A549 (cell line): ENCODE results near the gene POLR2J. TPM values are rescaled to one million over a fixed set of nuclear protein-coding genes. Genes with fewer than 3 reads are reported as not detected.

Source experiments
- ATAC-seq, 2 experiments: fragments of 200-7000 bp in 1 of 2; fragments of >200 bp in 1 of 2; cut with Nextera tagmentation in 1 of 2; cut with Tn5 transposase in 1 of 2; 3 replicates each; pipeline versions ENCODE4 v1.8.0 to v1.9.1; 2018 to 2020; ENCODE audit warnings: mild to moderate bottlenecking in 1 of 2, moderate library complexity in 1 of 2
- CTCF ChIA-PET: fragments of 300-600 bp; sonication (Branson Sonifier 250); formaldehyde crosslinking; extraction: SDS; loops from one replicate; lab custom pipeline; 2021; ENCODE audit warnings: antibody characterized with exemption, inconsistent platforms; lab: Yijun Ruan, JAX
- POLR2A ChIA-PET: fragments of 350-600 bp; formaldehyde crosslinking; extraction: SDS; loops from one replicate; lab custom pipeline; 2021; ENCODE audit warnings: antibody characterized with exemption, inconsistent platforms; lab: Yijun Ruan, JAX
- DNase-seq, 2 experiments: peaks; one replicate each; pipeline versions ENCODE4 v3.0.0 to v3.0.0-alpha.2; 2011 to 2016; ENCODE audit warnings: low read depth in 1 of 2, low spot score in 1 of 2
- FAIRE-seq: peaks from 2 replicates; lab custom pipeline; 2011; peaks lifted over from hg19 to GRCh38; lab: Jason Lieb, UNC
- H3K27ac ChIP-seq, 2 experiments: fragments of >200 bp; sonication (Bioruptor Twin); formaldehyde crosslinking; 3 replicates each; pipeline ENCODE4 v1.5.1; 2016 to 2017
- H3K4me1 ChIP-seq: fragments of >200 bp; sonication (Bioruptor Twin); formaldehyde crosslinking; 3 replicates; pipeline ENCODE4 v1.6.1; 2016
- H3K4me2 ChIP-seq: fragments of >200 bp; sonication (Bioruptor Twin); formaldehyde crosslinking; 3 replicates; pipeline ENCODE4 v1.6.1; 2016
- H3K4me3 ChIP-seq: fragments of >200 bp; sonication (Bioruptor Twin); formaldehyde crosslinking; 3 replicates; pipeline ENCODE4 v1.5.1; 2016
- H3K9me3 ChIP-seq: fragments of >200 bp; sonication (Bioruptor Twin); formaldehyde crosslinking; 3 replicates; pipeline ENCODE4 v1.6.1; 2016
- CBX8 ChIP-seq: fragments of 200-600 bp; sonication (generic); IDR thresholded peaks from 2 replicates; pipeline ENCODE4 v1.6.1; 2016
- CHD2 ChIP-seq: fragments of 150-350 bp; IDR thresholded peaks from 2 replicates; pipeline ENCODE4 v1.6.1; 2014; ENCODE audit warnings: low read length; ENCODE audit not compliant: partially characterized antibody
- EHF ChIP-seq: fragments of 250-450 bp; sonication (Bioruptor Pico); IDR thresholded peaks from 2 replicates; pipeline ENCODE4 v1.5.0; 2020; ENCODE audit warnings: mild to moderate bottlenecking
- EHMT2 ChIP-seq: fragments of 200-600 bp; sonication (generic); IDR thresholded peaks from 2 replicates; pipeline ENCODE4 v1.6.1; 2016; ENCODE audit warnings: antibody characterized with exemption, low read depth, mild to moderate bottlenecking, moderate library complexity
- EP300 ChIP-seq, 2 experiments: fragments of >200 bp; sonication (Bioruptor Twin); formaldehyde crosslinking; IDR thresholded peaks; 2 replicates in 1 of 2; 3 replicates in 1 of 2; pipeline ENCODE4 v1.6.1; 2016 to 2017
- FOSL2 ChIP-seq, 2 experiments: fragments of 450-650 bp in 1 of 2; fragments of >200 bp in 1 of 2; sonication (Bioruptor Twin) in 1 of 2; formaldehyde crosslinking; IDR thresholded peaks; 2 replicates each; pipeline versions ENCODE4 v1.5.0 to v1.6.1; 2016 to 2020; ENCODE audit warnings: mild to moderate bottlenecking in 1 of 2, moderate library complexity in 1 of 2
- GATA3 ChIP-seq: IDR thresholded peaks from 2 replicates; pipeline ENCODE4 v1.6.1; 2012; ENCODE audit warnings: borderline replicate concordance
- HDAC2 ChIP-seq: fragments of 200-600 bp; sonication (generic); IDR thresholded peaks from 2 replicates; pipeline ENCODE4 v1.6.1; 2016
- HEYL ChIP-seq: fragments of 250-450 bp; sonication (Bioruptor Pico); IDR thresholded peaks from 2 replicates; pipeline ENCODE4 v1.8.0; 2021; ENCODE audit warnings: mild to moderate bottlenecking, moderate library complexity
- HOXA7 ChIP-seq: fragments of 250-450 bp; sonication (Bioruptor Pico); IDR thresholded peaks from 2 replicates; pipeline ENCODE4 v1.5.0; 2020; ENCODE audit warnings: mild to moderate bottlenecking, moderate library complexity
- HOXB5 ChIP-seq: fragments of 250-450 bp; sonication (Bioruptor Pico); IDR thresholded peaks from 2 replicates; pipeline ENCODE4 v1.5.0; 2020; ENCODE audit warnings: mild to moderate bottlenecking, moderate library complexity
- JUN ChIP-seq, 2 experiments: fragments of >200 bp; sonication (Bioruptor Twin); formaldehyde crosslinking; IDR thresholded peaks; 2 replicates in 1 of 2; 3 replicates in 1 of 2; pipeline ENCODE4 v1.6.1; 2016 to 2017
- JUNB ChIP-seq: fragments of >200 bp; sonication (Bioruptor Twin); formaldehyde crosslinking; IDR thresholded peaks from 2 replicates; pipeline ENCODE4 v1.6.1; 2016
- MAFK ChIP-seq: fragments of 450-650 bp; IDR thresholded peaks from 2 replicates; pipeline ENCODE4 v1.6.1; 2014; ENCODE audit not compliant: partially characterized antibody
- MAZ ChIP-seq: fragments of 150-350 bp; IDR thresholded peaks from 2 replicates; pipeline ENCODE4 v1.6.1; 2014; ENCODE audit warnings: antibody characterized with exemption, low read depth, low read length, borderline replicate concordance
- NPAS2 ChIP-seq: fragments of 250-450 bp; sonication (Bioruptor Pico); IDR thresholded peaks from 2 replicates; pipeline ENCODE4 v1.8.0; 2022; ENCODE audit warnings: mild to moderate bottlenecking, moderate library complexity, borderline replicate concordance
- POLR2A ChIP-seq: IDR thresholded peaks from 2 replicates; pipeline ENCODE4 v1.6.1; 2012; ENCODE audit warnings: mild to moderate bottlenecking, low read length
- POLR2AphosphoS2 ChIP-seq: conservative IDR thresholded peaks from 2 replicates; pipeline ENCODE4 v1.6.1; 2012; ENCODE audit warnings: low read length, improper control_type of control experiment, inconsistent platforms
- RAD21 ChIP-seq, 2 experiments: fragments of >200 bp in 1 of 2; sonication (Bioruptor Twin) in 1 of 2; formaldehyde crosslinking in 1 of 2; IDR thresholded peaks in 1 of 2; conservative IDR thresholded peaks in 1 of 2; 2 replicates in 1 of 2; 3 replicates in 1 of 2; pipeline ENCODE4 v1.6.1; 2012 to 2018; ENCODE audit warnings: inconsistent platforms in 1 of 2
- RARB ChIP-seq: fragments of 250-450 bp; sonication (Bioruptor Pico); IDR thresholded peaks from 2 replicates; pipeline ENCODE4 v1.8.0; 2021; ENCODE audit warnings: mild to moderate bottlenecking, moderate library complexity
- RCOR1 ChIP-seq: fragments of 150-350 bp; IDR thresholded peaks from 2 replicates; pipeline ENCODE4 v1.6.1; 2014; ENCODE audit warnings: antibody characterized with exemption, low read length, low read depth
- RFX5 ChIP-seq: fragments of 450-650 bp; IDR thresholded peaks from 2 replicates; pipeline ENCODE4 v1.7.1; 2014; ENCODE audit warnings: antibody characterized with exemption, mild to moderate bottlenecking, moderate library complexity
- RNF2 ChIP-seq: fragments of 200-600 bp; sonication (generic); IDR thresholded peaks from 2 replicates; pipeline ENCODE4 v1.6.1; 2016; ENCODE audit warnings: low read depth, mild to moderate bottlenecking, antibody characterized with exemption, moderate library complexity, borderline replicate concordance
- SREBF2 ChIP-seq: fragments of 450-650 bp; IDR thresholded peaks from 2 replicates; pipeline ENCODE4 v1.6.1; 2014; ENCODE audit warnings: mild to moderate bottlenecking, moderate library complexity
- TP53 ChIP-seq: fragments of 250-450 bp; sonication (Bioruptor Pico); IDR thresholded peaks from 2 replicates; pipeline ENCODE4 v1.5.0; 2021; ENCODE audit warnings: mild to moderate bottlenecking, moderate library complexity
- WGBS: methylation state at CpG from one replicate; pipeline ENCODE4 v1.1.6; 2017; ENCODE audit errors: missing lambda C conversion rate; 5-methylcytosine and 5-hydroxymethylcytosine counted together
- polyA plus RNA-seq, 4 experiments: library from polyadenylated mRNA; depleted of rRNA in 3 of 4; stranded (reverse); fragments of >200 nt; fragmentation: RNase III in 1 of 4; extraction: RNeasy Plus Mini Kit Qiagen cat#74134 plus additional on column Dnase treatment in 1 of 4; gene quantifications; 2 replicates in 3 of 4; 3 replicates in 1 of 4; pipeline ENCODE4 v1.2.3, GENCODE V29; 2011 to 2017
- TF ChIP-seq, protein P1 (sequence below): fragments of 150-350 bp; IDR thresholded peaks from 2 replicates; pipeline ENCODE4 v1.6.1; 2014; ENCODE audit warnings: low read depth, mild to moderate bottlenecking, low read length
- TF ChIP-seq, protein P2 (sequence below): fragments of 450-650 bp; IDR thresholded peaks from 2 replicates; pipeline ENCODE4 v1.6.1; 2014; ENCODE audit warnings: antibody characterized with exemption
- TF ChIP-seq, protein P3 (sequence below): fragments of 200-600 bp; sonication (generic); IDR thresholded peaks from 2 replicates; pipeline ENCODE4 v1.6.1; 2016; ENCODE audit warnings: antibody characterized with exemption, mild to moderate bottlenecking, moderate library complexity
- TF ChIP-seq, protein P4 (sequence below): IDR thresholded peaks from 2 replicates; pipeline ENCODE4 v1.6.1; 2012
- TF ChIP-seq, protein P5 (sequence below): fragments of >200 bp; sonication (Bioruptor Twin); formaldehyde crosslinking; IDR thresholded peaks from 2 replicates; pipeline ENCODE4 v1.6.1; 2016

POLR2J gene
- polyA plus RNA-seq, 2 of the 4 experiments (the other 2 are of a cell fraction), result 99.0 to 104 TPM

DNA sequence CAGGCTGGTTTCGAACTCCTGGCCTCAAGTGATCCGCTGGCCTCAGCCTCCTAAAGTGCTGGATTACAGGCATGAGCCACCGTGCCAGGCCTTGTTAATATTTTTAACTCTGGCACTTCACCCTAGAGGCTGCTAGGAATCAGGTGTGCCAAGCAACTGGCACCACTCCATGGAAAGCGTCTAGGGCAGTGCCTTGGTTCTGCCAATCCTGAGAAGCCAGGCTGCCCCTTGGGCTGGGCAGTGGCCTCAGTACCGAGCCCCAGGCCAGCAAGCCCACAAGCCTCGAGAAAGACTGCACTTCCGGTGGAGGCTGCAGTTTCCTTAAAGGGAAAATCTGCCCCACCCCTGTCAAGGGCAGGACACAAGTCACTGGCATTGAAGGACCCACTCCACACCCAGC lies 25.4 kb downstream of the POLR2J start:
- ChIA-PET POLR2A (no interaction called here), CTCF (interaction anchor here (1.3 kb wide), 1 partner anchor 14 kb away, joined by 6 read pairs; no protein-coding TSS in a partner anchor)
- ATAC-seq, result no peak
- Histone ChIP-seq H3K27ac (no peak overlapping the region), H3K4me1 (no peaks in the 10 kb centered on the region), H3K4me3 (no peak overlapping the region), H3K9me3 (no peaks in the 10 kb centered on the region), H3K4me2 (no peak overlapping the region)
- DNase-seq, result no peak
- no peak for TF ChIP-seq MAFK
- no peak for TF ChIP-seq EHMT2
- TF ChIP-seq RFX5, result no peak
- TF ChIP-seq, protein P1, sequence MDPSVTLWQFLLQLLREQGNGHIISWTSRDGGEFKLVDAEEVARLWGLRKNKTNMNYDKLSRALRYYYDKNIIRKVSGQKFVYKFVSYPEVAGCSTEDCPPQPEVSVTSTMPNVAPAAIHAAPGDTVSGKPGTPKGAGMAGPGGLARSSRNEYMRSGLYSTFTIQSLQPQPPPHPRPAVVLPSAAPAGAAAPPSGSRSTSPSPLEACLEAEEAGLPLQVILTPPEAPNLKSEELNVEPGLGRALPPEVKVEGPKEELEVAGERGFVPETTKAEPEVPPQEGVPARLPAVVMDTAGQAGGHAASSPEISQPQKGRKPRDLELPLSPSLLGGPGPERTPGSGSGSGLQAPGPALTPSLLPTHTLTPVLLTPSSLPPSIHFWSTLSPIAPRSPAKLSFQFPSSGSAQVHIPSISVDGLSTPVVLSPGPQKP, result no peak
- TF ChIP-seq, protein P2, sequence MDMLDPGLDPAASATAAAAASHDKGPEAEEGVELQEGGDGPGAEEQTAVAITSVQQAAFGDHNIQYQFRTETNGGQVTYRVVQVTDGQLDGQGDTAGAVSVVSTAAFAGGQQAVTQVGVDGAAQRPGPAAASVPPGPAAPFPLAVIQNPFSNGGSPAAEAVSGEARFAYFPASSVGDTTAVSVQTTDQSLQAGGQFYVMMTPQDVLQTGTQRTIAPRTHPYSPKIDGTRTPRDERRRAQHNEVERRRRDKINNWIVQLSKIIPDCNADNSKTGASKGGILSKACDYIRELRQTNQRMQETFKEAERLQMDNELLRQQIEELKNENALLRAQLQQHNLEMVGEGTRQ, result no peak
- no peak for TF ChIP-seq TP53
- no peak for TF ChIP-seq HDAC2
- no peak for TF ChIP-seq GATA3
- no peak for TF ChIP-seq JUN (IDR thresholded peaks at IDR 0.05)
- no peak for TF ChIP-seq FOSL2 (IDR thresholded peaks at IDR 0.05)
- TF ChIP-seq FOSL2 (CRISPR knock-in tag; IDR thresholded peaks at IDR 0.05), result no peak
- TF ChIP-seq, protein P3, sequence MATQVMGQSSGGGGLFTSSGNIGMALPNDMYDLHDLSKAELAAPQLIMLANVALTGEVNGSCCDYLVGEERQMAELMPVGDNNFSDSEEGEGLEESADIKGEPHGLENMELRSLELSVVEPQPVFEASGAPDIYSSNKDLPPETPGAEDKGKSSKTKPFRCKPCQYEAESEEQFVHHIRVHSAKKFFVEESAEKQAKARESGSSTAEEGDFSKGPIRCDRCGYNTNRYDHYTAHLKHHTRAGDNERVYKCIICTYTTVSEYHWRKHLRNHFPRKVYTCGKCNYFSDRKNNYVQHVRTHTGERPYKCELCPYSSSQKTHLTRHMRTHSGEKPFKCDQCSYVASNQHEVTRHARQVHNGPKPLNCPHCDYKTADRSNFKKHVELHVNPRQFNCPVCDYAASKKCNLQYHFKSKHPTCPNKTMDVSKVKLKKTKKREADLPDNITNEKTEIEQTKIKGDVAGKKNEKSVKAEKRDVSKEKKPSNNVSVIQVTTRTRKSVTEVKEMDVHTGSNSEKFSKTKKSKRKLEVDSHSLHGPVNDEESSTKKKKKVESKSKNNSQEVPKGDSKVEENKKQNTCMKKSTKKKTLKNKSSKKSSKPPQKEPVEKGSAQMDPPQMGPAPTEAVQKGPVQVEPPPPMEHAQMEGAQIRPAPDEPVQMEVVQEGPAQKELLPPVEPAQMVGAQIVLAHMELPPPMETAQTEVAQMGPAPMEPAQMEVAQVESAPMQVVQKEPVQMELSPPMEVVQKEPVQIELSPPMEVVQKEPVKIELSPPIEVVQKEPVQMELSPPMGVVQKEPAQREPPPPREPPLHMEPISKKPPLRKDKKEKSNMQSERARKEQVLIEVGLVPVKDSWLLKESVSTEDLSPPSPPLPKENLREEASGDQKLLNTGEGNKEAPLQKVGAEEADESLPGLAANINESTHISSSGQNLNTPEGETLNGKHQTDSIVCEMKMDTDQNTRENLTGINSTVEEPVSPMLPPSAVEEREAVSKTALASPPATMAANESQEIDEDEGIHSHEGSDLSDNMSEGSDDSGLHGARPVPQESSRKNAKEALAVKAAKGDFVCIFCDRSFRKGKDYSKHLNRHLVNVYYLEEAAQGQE, result no peak
- no peak for TF ChIP-seq CHD2
- TF ChIP-seq MAZ, result no peak
- TF ChIP-seq RNF2, result no peak
- no peak for TF ChIP-seq HEYL (CRISPR knock-in tag)
- no peak for FAIRE-seq
- WGBS, result 84% methylated on average over 7 of the region's 7 CpGs

DNA sequence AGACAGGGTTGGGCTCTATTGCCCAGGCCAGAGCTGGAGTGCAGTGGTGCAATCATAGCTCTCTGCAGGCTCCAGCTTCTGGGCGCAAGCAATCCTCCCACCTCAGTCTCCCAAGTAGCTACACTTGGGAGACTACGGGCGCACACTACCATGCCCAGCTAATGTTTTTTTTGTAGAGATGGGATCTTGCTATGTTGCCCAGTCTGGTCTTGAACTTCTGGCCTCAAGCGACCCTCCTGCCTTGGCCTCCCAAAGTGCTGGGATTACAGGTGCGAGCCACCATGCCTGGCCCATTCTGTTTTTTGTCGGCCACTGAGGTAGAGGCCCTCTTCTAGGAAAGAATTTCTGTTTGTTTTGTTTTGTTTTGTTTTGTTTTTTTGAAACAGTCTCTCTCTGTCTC lies 26.3 kb downstream of the POLR2J start:
- FAIRE-seq, result no peak
- CTCF ChIA-PET, result interaction anchor here (1.0 to 3.0 kb wide), 3 partner anchors 14 to 40 kb away, joined by 4 to 10 read pairs (median 6); no protein-coding TSS in a partner anchor
- POLR2A ChIA-PET, result no interaction called here

More for the DNA sequence above, 26.3 kb downstream of the POLR2J start:
- H3K4me3 ChIP-seq, result no peak overlapping the region
- no peak overlapping the region for H3K4me2 ChIP-seq
- H3K9me3 ChIP-seq, result no peaks in the 10 kb centered on the region
- no peaks in the 10 kb centered on the region for H3K4me1 ChIP-seq
- no peak overlapping the region for H3K27ac ChIP-seq
- ATAC-seq, result no peak
- WGBS, result 97% methylated on average over 6 of the region's 6 CpGs
- no peak for DNase-seq
- TF ChIP-seq RCOR1 (no peak), EHF (CRISPR knock-in tag) (no peak), HOXA7 (CRISPR knock-in tag) (no peak), EP300 (IDR thresholded peaks at IDR 0.05) (no peak), RAD21 (conservative IDR thresholded peaks at IDR 0.05 in 1 of 2, IDR thresholded peaks at IDR 0.05 in 1 of 2) (no peak), POLR2AphosphoS2 (no peak), SREBF2 (no peak), JUNB (no peak), HOXB5 (CRISPR knock-in tag) (no peak), RARB (CRISPR knock-in tag) (no peak), CBX8 (no peak), POLR2A (no peak), NPAS2 (no peak)
- TF ChIP-seq, protein P4, sequence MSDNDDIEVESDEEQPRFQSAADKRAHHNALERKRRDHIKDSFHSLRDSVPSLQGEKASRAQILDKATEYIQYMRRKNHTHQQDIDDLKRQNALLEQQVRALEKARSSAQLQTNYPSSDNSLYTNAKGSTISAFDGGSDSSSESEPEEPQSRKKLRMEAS, result no peak
- TF ChIP-seq, protein P5, sequence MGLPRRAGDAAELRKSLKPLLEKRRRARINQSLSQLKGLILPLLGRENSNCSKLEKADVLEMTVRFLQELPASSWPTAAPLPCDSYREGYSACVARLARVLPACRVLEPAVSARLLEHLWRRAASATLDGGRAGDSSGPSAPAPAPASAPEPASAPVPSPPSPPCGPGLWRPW, result no peak
